Measurements from ENCODE around the gene CTNNAL1.

CTNNAL1 gene

GRCh38 chr9:109052416-109052815 lies 39.1 kb upstream of the CTNNAL1 start:
- no peak overlapping the region for H3K4me2 ChIP-seq (ENCODE audit: low read length)
- no peaks in the 10 kb centered on the region for H3K9me3 ChIP-seq (ENCODE audit: insufficient read depth, low read length)
- H3K4me1 ChIP-seq (ENCODE audit: low read length), result no peaks in the 10 kb centered on the region
- no peak for TF ChIP-seq CTCF (IDR thresholded peaks at IDR 0.05; ENCODE audit: low read depth, low read length)
- TF ChIP-seq EZH2phosphoT487 (IDR thresholded peaks at IDR 0.05; ENCODE audit: low read depth), result no peak
- no peak overlapping the region for H3K27ac ChIP-seq (ENCODE audit: low read length)
- H2AFZ ChIP-seq (ENCODE audit: low read depth, low read length), result no peak overlapping the region
- H3K27me3 ChIP-seq (ENCODE audit: low read depth, low read length), result no peaks in the 10 kb centered on the region
- H3K4me3 ChIP-seq (ENCODE audit: low read length), result no peak overlapping the region
- no peak overlapping the region for H3K9ac ChIP-seq (ENCODE audit: low read length)
- peaks cover 55% of the 10 kb centered on the region for H3K36me3 ChIP-seq (replicated peaks; ENCODE audit: low read depth, low read length)
- no peaks in the 10 kb centered on the region for H4K20me1 ChIP-seq (ENCODE audit: insufficient read depth, low read length)
- H3K79me2 ChIP-seq (ENCODE audit: low read length), result no peaks in the 10 kb centered on the region

- Histone ChIP-seq H3K4me3 (ENCODE audit: low read length) (no peak overlapping the region), H2AFZ (ENCODE audit: low read depth, low read length) (no peak overlapping the region), H3K4me2 (ENCODE audit: low read length) (no peak overlapping the region), H3K27ac (ENCODE audit: low read length) (no peak overlapping the region), H3K36me3 (replicated peaks; ENCODE audit: low read depth, low read length) (peaks cover 55% of the 10 kb centered on the region), H3K4me1 (ENCODE audit: low read length) (no peaks in the 10 kb centered on the region), H3K9me3 (ENCODE audit: insufficient read depth, low read length) (no peaks in the 10 kb centered on the region), H3K79me2 (ENCODE audit: low read length) (no peaks in the 10 kb centered on the region), H4K20me1 (ENCODE audit: insufficient read depth, low read length) (no peaks in the 10 kb centered on the region), H3K9ac (ENCODE audit: low read length) (no peak overlapping the region), H3K27me3 (ENCODE audit: low read depth, low read length) (no peaks in the 10 kb centered on the region)
- TF ChIP-seq CTCF (IDR thresholded peaks at IDR 0.05; ENCODE audit: low read depth, low read length), result no peak
- TF ChIP-seq EZH2phosphoT487 (IDR thresholded peaks at IDR 0.05; ENCODE audit: low read depth), result no peak
These were observed 38.4 kb upstream of the CTNNAL1 start for GRCh38 chr9:109051733-109052132.

GRCh38 chr9:109050444-109050843 lies 37.1 kb upstream of the CTNNAL1 start:
- no peaks in the 10 kb centered on the region for H3K79me2 ChIP-seq (ENCODE audit: low read length)
- H4K20me1 ChIP-seq (ENCODE audit: insufficient read depth, low read length), result no peaks in the 10 kb centered on the region
- no peak overlapping the region for H3K4me3 ChIP-seq (ENCODE audit: low read length)
- H3K9me3 ChIP-seq (ENCODE audit: insufficient read depth, low read length), result no peaks in the 10 kb centered on the region
- H3K9ac ChIP-seq (ENCODE audit: low read length), result no peak overlapping the region
- H3K4me2 ChIP-seq (ENCODE audit: low read length), result no peak overlapping the region
- H3K27me3 ChIP-seq (ENCODE audit: low read depth, low read length), result no peaks in the 10 kb centered on the region
- no peak overlapping the region for H3K27ac ChIP-seq (ENCODE audit: low read length)
- H2AFZ ChIP-seq (ENCODE audit: low read depth, low read length), result no peak overlapping the region
- H3K4me1 ChIP-seq (ENCODE audit: low read length), result no peaks in the 10 kb centered on the region
- TF ChIP-seq EZH2phosphoT487 (IDR thresholded peaks at IDR 0.05; ENCODE audit: low read depth), result no peak
- no peak for TF ChIP-seq CTCF (IDR thresholded peaks at IDR 0.05; ENCODE audit: low read depth, low read length)
- H3K36me3 ChIP-seq (replicated peaks; ENCODE audit: low read depth, low read length), result peaks cover 55% of the 10 kb centered on the region

DNA sequence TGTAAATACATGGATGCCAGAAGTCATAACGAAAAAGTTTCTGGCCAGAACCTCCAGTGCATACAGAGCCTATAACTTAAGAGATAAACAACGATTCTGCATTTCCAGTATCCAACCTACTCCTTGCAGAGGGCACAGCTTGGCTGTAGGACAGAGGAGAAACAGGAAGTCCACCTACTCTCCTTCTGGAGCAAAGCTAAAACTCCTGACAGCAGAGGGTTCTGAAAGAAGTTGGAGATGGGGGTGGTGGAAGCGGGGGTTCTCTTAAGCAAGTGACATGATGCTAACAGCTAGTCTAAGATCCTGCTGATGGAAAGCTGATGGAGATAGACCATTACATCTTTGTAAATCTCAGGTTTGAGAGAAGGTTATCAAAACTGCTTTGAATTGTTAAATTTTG lies 35.5 kb upstream of the CTNNAL1 start:
- H2AFZ ChIP-seq (ENCODE audit: low read depth, low read length), result no peak overlapping the region
- no peaks in the 10 kb centered on the region for H3K4me1 ChIP-seq (ENCODE audit: low read length)
- H3K9me3 ChIP-seq (ENCODE audit: insufficient read depth, low read length), result no peaks in the 10 kb centered on the region
- H3K27me3 ChIP-seq (ENCODE audit: low read depth, low read length), result no peaks in the 10 kb centered on the region
- no peak overlapping the region for H3K4me2 ChIP-seq (ENCODE audit: low read length)
- peaks cover 61% of the 10 kb centered on the region for H3K36me3 ChIP-seq (replicated peaks; ENCODE audit: low read depth, low read length)
- TF ChIP-seq CTCF (IDR thresholded peaks at IDR 0.05; ENCODE audit: low read depth, low read length) (no peak), EZH2phosphoT487 (IDR thresholded peaks at IDR 0.05; ENCODE audit: low read depth) (no peak)
- H4K20me1 ChIP-seq (ENCODE audit: insufficient read depth, low read length), result no peaks in the 10 kb centered on the region
- no peak overlapping the region for H3K27ac ChIP-seq (ENCODE audit: low read length)
- H3K4me3 ChIP-seq (ENCODE audit: low read length), result no peak overlapping the region
- no peaks in the 10 kb centered on the region for H3K79me2 ChIP-seq (ENCODE audit: low read length)
- no peak overlapping the region for H3K9ac ChIP-seq (ENCODE audit: low read length)
